IPS DF 4.7 (cell line): ENCODE results near the gene CD55.

Experiments used
- DNase-seq: peaks from one replicate; pipeline ENCODE4 v3.0.0-alpha.2; 2013; ENCODE audit warnings: low spot score; ENCODE audit errors: extremely low read depth

CD55 gene

GRCh38 chr1:207329469-207329868 is 8.0 kb downstream of the CD55 start:
- DNase-seq, result no peak

- no peak for DNase-seq
These were observed 8.7 kb downstream of the CD55 start for GRCh38 chr1:207330011-207330710.

GRCh38 chr1:207331354-207332313 is 10.2 kb downstream of the CD55 start:
- no peak for DNase-seq

- no peak for DNase-seq
These were observed 11.6 kb downstream of the CD55 start for GRCh38 chr1:207333009-207333600.

GRCh38 chr1:207333620-207334019 is 12.1 kb downstream of the CD55 start:
- DNase-seq, result no peak

GRCh38 chr1:207334337-207334736 is 12.9 kb downstream of the CD55 start:
- DNase-seq, result no peak

- no peak for DNase-seq
These were observed 13.7 kb downstream of the CD55 start for GRCh38 chr1:207335138-207335537.

- no peak for DNase-seq
These were observed 14.4 kb downstream of the CD55 start for GRCh38 chr1:207335695-207336363.

GRCh38 chr1:207336559-207337467 is 15.3 kb downstream of the CD55 start:
- no peak for DNase-seq

GRCh38 chr1:207342332-207342731 is 20.9 kb downstream of the CD55 start:
- no peak for DNase-seq

- no peak for DNase-seq
These were observed 22.2 kb downstream of the CD55 start for GRCh38 chr1:207343675-207344074.

GRCh38 chr1:207344221-207344620 is 22.7 kb downstream of the CD55 start:
- DNase-seq, result no peak

GRCh38 chr1:207345644-207346477 is 24.4 kb downstream of the CD55 start:
- no peak for DNase-seq

- DNase-seq, result no peak
These were observed 25.0 kb downstream of the CD55 start for GRCh38 chr1:207346513-207346912.

- no peak for DNase-seq
These were observed 28.5 kb downstream of the CD55 start for GRCh38 chr1:207349979-207350378.

GRCh38 chr1:207352554-207352953 is 31.1 kb downstream of the CD55 start:
- DNase-seq, result no peak

- no peak for DNase-seq
These were observed 33.6 kb downstream of the CD55 start for GRCh38 chr1:207355060-207355459.

GRCh38 chr1:207355513-207356295 is 34.2 kb downstream of the CD55 start:
- DNase-seq, result no peak

- DNase-seq, result no peak
These were observed 39.6 kb downstream of the CD55 start for GRCh38 chr1:207361029-207361428.
